HepG2 (cell line): ENCODE measurements around the gene PAPOLA. TPM values are rescaled to one million over a fixed set of nuclear protein-coding genes. Genes with fewer than 3 reads are reported as not detected.

Source experiments
- CEBPG ChIP-seq: IDR thresholded peaks from 2 replicates; pipeline ENCODE4 v1.6.1; 2016
- HOXA7 ChIP-seq: sonication (generic); formaldehyde crosslinking; IDR thresholded peaks from 2 replicates; pipeline ENCODE4 v1.8.1; 2022; ENCODE audit warnings: mild to moderate bottlenecking, missing genetic modification reagents, moderate library complexity
- KDM5B ChIP-seq: sonication (generic); formaldehyde crosslinking; IDR thresholded peaks from 2 replicates; pipeline ENCODE4 v1.4.0; 2020; ENCODE audit warnings: missing genetic modification reagents, mild to moderate bottlenecking, borderline replicate concordance
- RCOR2 ChIP-seq: IDR thresholded peaks from 2 replicates; pipeline ENCODE4 v1.6.1; 2016; ENCODE audit warnings: missing biosample characterization, missing genetic modification reagents
- TP53 ChIP-seq: sonication (generic); formaldehyde crosslinking; conservative IDR thresholded peaks from 2 replicates; pipeline ENCODE4 v1.4.0; 2020; ENCODE audit warnings: missing genetic modification reagents
- ZBTB20 ChIP-seq: sonication (generic); formaldehyde crosslinking; IDR thresholded peaks from 2 replicates; pipeline ENCODE4 v1.8.1; 2023; ENCODE audit warnings: missing genetic modification reagents, low read depth, mild to moderate bottlenecking, borderline replicate concordance
- ZNF335 ChIP-seq: sonication (generic); formaldehyde crosslinking; IDR thresholded peaks from 2 replicates; pipeline ENCODE4 v1.4.0; 2020; ENCODE audit warnings: missing genetic modification reagents
- ZNF430 ChIP-seq: sonication (generic); formaldehyde crosslinking; IDR thresholded peaks from 2 replicates; pipeline ENCODE4 v1.9.0; 2021; ENCODE audit warnings: mild to moderate bottlenecking, missing genetic modification reagents
- ZNF776 ChIP-seq: sonication (generic); formaldehyde crosslinking; IDR thresholded peaks from 2 replicates; pipeline ENCODE4 v1.4.0; 2020; ENCODE audit warnings: mild to moderate bottlenecking, missing genetic modification reagents
- polyA plus RNA-seq, 8 experiments: library from polyadenylated mRNA; depleted of rRNA in 3 of 8; stranded (reverse) in 7 of 8; unstranded in 1 of 8; fragments of >200 nt; fragmentation: Illumina TruSeq in 4 of 8; extraction: Trizol in 4 of 8; gene quantifications; 2 replicates each; pipeline versions ENCODE4 v1.2.1 to v1.2.3, GENCODE V29; 2011 to 2016; ENCODE audit warnings: low read depth in 4 of 8, missing spikeins in 1 of 8, mixed read lengths in 1 of 8; ENCODE audit not compliant: insufficient read depth in 1 of 8
- total RNA-seq, 5 experiments: library from RNA; depleted of rRNA; stranded (reverse); fragments of >200 nt; fragmentation: Illumina TruSeq; extraction: Trizol; gene quantifications; 2 replicates each; pipeline ENCODE4 v1.2.3, GENCODE V29; 2016; ENCODE audit warnings: low read depth in 1 of 5
- TF ChIP-seq, protein P1 (sequence below): sonication (generic); IDR thresholded peaks from 2 replicates; pipeline ENCODE4 v1.6.1; 2016; ENCODE audit warnings: low read depth, borderline replicate concordance
- TF ChIP-seq, protein P2 (sequence below): sonication (generic); formaldehyde crosslinking; IDR thresholded peaks from 2 replicates; pipeline ENCODE4 v1.5.0; 2020; ENCODE audit warnings: missing genetic modification reagents
- TF ChIP-seq, protein P3 (sequence below): IDR thresholded peaks from 2 replicates; pipeline ENCODE4 v1.6.1; 2016; ENCODE audit warnings: missing compliant biosample characterization, missing genetic modification reagents, borderline replicate concordance
- TF ChIP-seq, protein P4 (sequence below): sonication (generic); formaldehyde crosslinking; IDR thresholded peaks from 2 replicates; pipeline ENCODE4 v1.9.0; 2021; ENCODE audit warnings: missing genetic modification reagents, mild to moderate bottlenecking, borderline replicate concordance
- TF ChIP-seq, protein P5 (sequence below): sonication (generic); formaldehyde crosslinking; IDR thresholded peaks from 2 replicates; pipeline ENCODE4 v1.4.0; 2020; ENCODE audit warnings: missing genetic modification reagents, mild to moderate bottlenecking, borderline replicate concordance
- TF ChIP-seq, protein P6 (sequence below): sonication (generic); formaldehyde crosslinking; IDR thresholded peaks from 2 replicates; pipeline ENCODE4 v1.8.1; 2023; ENCODE audit warnings: mild to moderate bottlenecking, missing genetic modification reagents, borderline replicate concordance
- TF ChIP-seq, protein P7 (sequence below): sonication (generic); formaldehyde crosslinking; IDR thresholded peaks from 2 replicates; pipeline ENCODE4 v1.5.1; 2020; ENCODE audit warnings: mild to moderate bottlenecking, missing genetic modification reagents, moderate library complexity

The PAPOLA gene
- total and polyA plus RNA-seq, 2 of the 13 experiments (the other 11 are each of a cell fraction or from before 2014, with no cell fraction given): 103 to 151 TPM

DNA sequence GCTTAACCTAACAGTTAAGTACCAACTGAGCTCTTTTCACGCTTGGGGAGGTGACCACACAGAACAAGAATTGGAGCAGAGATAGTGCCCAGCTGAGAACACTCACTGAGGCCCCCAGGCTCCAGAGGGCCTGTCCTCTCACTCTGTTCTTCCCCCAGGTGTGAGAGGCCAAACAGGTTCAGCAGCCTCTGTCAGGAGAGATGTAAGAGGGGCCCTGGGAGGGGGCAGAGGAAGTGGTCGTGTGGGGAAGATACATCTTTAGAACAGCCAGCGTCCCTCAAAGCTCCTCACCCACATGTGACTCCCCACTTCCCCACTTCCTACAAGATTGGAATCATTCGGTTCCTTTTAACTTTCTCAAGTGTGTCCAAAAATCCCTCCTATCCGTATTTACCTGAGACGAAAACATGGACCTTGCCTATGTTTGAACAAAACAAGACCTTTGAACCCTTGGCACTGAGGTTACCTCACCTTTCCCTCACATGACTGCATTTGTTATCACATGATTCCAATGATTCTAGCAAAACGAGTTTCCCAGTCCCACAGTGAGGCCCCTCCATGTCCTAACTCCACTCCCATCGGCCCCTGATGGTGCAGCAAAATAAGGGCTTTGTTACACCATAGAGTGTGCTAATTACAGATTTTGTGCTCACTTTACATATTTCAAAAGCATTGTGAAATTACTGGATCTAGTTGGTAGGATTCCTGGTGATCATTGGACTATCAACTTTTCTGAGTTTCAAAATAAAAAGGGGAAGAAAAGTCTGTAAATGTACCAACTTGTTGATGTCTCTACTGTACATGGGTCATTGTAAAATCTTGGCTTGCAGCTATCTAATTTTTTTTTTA lies 40.0 kb upstream of the PAPOLA start (continued):
- TF ChIP-seq ZNF430 (CRISPR knock-in tag) (peak; percentile 40; the same call in 1 of the 2 replicates), TP53 (CRISPR knock-in tag) (no peak), ZNF776 (CRISPR knock-in tag) (no peak), ZBTB20 (CRISPR knock-in tag) (no peak), KDM5B (CRISPR knock-in tag) (no peak), HOXA7 (CRISPR knock-in tag) (no peak), RCOR2 (peak; percentile 52; the same call in 1 of the 2 replicates), ZNF335 (CRISPR knock-in tag) (peak; percentile 48; the same call in 1 of the 2 replicates), CEBPG (CRISPR knock-in tag) (peak; percentile 85)
- TF ChIP-seq, protein P1, sequence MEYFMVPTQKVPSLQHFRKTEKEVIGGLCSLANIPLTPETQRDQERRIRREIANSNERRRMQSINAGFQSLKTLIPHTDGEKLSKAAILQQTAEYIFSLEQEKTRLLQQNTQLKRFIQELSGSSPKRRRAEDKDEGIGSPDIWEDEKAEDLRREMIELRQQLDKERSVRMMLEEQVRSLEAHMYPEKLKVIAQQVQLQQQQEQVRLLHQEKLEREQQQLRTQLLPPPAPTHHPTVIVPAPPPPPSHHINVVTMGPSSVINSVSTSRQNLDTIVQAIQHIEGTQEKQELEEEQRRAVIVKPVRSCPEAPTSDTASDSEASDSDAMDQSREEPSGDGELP: no peak; the same call in 1 of the 2 replicates
- TF ChIP-seq, protein P2, sequence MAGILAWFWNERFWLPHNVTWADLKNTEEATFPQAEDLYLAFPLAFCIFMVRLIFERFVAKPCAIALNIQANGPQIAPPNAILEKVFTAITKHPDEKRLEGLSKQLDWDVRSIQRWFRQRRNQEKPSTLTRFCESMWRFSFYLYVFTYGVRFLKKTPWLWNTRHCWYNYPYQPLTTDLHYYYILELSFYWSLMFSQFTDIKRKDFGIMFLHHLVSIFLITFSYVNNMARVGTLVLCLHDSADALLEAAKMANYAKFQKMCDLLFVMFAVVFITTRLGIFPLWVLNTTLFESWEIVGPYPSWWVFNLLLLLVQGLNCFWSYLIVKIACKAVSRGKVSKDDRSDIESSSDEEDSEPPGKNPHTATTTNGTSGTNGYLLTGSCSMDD (CRISPR knock-in tag): no peak
- TF ChIP-seq, protein P3, sequence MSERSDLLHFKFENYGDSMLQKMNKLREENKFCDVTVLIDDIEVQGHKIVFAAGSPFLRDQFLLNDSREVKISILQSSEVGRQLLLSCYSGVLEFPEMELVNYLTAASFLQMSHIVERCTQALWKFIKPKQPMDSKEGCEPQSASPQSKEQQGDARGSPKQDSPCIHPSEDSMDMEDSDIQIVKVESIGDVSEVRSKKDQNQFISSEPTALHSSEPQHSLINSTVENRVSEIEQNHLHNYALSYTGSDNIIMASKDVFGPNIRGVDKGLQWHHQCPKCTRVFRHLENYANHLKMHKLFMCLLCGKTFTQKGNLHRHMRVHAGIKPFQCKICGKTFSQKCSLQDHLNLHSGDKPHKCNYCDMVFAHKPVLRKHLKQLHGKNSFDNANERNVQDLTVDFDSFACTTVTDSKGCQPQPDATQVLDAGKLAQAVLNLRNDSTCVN: no peak
- TF ChIP-seq, protein P4, sequence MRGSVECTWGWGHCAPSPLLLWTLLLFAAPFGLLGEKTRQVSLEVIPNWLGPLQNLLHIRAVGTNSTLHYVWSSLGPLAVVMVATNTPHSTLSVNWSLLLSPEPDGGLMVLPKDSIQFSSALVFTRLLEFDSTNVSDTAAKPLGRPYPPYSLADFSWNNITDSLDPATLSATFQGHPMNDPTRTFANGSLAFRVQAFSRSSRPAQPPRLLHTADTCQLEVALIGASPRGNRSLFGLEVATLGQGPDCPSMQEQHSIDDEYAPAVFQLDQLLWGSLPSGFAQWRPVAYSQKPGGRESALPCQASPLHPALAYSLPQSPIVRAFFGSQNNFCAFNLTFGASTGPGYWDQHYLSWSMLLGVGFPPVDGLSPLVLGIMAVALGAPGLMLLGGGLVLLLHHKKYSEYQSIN (CRISPR knock-in tag): no peak
- TF ChIP-seq, protein P5, sequence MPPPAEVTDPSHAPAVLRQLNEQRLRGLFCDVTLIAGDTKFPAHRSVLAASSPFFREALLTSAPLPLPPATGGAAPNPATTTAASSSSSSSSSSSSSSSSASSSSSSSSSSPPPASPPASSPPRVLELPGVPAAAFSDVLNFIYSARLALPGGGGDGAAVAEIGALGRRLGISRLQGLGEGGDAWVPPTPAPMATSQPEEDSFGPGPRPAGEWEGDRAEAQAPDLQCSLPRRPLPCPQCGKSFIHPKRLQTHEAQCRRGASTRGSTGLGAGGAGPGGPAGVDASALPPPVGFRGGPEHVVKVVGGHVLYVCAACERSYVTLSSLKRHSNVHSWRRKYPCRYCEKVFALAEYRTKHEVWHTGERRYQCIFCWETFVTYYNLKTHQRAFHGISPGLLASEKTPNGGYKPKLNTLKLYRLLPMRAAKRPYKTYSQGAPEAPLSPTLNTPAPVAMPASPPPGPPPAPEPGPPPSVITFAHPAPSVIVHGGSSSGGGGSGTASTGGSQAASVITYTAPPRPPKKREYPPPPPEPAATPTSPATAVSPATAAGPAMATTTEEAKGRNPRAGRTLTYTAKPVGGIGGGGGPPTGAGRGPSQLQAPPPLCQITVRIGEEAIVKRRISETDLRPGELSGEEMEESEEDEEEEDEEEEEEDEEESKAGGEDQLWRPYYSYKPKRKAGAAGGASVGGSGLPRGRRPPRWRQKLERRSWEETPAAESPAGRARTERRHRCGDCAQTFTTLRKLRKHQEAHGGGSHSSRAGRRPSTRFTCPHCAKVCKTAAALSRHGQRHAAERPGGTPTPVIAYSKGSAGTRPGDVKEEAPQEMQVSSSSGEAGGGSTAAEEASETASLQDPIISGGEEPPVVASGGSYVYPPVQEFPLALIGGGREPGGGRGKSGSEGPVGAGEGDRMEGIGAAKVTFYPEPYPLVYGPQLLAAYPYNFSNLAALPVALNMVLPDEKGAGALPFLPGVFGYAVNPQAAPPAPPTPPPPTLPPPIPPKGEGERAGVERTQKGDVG: no peak
- TF ChIP-seq, protein P6, sequence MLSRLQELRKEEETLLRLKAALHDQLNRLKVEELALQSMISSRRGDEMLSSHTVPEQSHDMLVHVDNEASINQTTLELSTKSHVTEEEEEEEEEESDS: no peak
- TF ChIP-seq, protein P7, sequence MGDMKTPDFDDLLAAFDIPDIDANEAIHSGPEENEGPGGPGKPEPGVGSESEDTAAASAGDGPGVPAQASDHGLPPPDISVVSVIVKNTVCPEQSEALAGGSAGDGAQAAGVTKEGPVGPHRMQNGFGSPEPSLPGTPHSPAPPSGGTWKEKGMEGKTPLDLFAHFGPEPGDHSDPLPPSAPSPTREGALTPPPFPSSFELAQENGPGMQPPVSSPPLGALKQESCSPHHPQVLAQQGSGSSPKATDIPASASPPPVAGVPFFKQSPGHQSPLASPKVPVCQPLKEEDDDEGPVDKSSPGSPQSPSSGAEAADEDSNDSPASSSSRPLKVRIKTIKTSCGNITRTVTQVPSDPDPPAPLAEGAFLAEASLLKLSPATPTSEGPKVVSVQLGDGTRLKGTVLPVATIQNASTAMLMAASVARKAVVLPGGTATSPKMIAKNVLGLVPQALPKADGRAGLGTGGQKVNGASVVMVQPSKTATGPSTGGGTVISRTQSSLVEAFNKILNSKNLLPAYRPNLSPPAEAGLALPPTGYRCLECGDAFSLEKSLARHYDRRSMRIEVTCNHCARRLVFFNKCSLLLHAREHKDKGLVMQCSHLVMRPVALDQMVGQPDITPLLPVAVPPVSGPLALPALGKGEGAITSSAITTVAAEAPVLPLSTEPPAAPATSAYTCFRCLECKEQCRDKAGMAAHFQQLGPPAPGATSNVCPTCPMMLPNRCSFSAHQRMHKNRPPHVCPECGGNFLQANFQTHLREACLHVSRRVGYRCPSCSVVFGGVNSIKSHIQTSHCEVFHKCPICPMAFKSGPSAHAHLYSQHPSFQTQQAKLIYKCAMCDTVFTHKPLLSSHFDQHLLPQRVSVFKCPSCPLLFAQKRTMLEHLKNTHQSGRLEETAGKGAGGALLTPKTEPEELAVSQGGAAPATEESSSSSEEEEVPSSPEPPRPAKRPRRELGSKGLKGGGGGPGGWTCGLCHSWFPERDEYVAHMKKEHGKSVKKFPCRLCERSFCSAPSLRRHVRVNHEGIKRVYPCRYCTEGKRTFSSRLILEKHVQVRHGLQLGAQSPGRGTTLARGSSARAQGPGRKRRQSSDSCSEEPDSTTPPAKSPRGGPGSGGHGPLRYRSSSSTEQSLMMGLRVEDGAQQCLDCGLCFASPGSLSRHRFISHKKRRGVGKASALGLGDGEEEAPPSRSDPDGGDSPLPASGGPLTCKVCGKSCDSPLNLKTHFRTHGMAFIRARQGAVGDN: peak; percentile 55
